Activated T-cell treated with anti-CD3 and anti-CD28 coated beads for 1 hour (primary cell): Measurements from ENCODE around the gene SH3GLB1.

Source experiments
- DNase-seq: peaks from one replicate; pipeline ENCODE4 v3.0.0-alpha.2; 2020; ENCODE audit warnings: low read depth

Gene SH3GLB1

DNA sequence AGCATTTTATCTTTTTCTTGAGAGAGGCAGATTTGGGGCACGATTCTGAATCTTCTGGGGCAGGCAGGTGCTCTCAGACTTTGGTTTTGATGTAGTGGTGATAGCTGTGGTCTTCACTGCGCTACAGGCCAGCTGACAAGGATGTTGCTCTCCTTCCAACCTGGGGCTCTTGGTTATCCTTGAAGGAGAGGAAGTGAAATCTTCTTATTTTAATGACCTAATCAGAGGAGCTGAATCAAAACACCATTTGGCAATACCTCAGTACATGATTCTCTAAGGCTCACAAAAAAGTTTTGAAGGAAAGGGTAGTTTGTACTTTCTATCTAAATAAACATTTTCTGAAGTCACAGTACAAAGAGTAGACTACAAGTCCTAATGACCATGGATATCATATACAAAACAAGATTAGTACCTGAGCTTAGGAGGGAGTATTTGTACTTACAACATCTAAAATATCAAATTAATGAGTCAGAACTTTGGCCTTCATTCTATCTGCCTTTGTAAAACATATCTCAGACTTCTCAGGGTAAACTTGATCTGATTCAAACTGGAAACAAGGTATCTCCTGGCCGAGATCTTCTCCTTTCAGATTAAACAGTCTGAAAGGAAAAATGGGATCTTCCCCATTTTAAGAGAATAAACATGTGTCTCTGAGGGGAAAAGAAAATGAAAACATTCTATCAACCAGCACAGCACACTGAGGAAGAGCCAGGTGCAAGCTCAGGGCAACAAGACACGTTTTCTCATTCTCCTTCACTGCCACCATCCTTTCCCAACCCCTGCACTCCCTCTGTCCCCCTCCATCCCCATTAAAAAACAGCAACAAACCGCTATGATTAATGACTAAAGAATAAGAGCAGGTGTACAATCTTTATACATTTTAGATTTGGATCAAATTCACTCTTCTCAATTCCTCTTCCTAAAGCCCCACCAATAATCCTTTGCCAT lies 69.2 kb downstream of the SH3GLB1 start:
- no peak for DNase-seq

DNA sequence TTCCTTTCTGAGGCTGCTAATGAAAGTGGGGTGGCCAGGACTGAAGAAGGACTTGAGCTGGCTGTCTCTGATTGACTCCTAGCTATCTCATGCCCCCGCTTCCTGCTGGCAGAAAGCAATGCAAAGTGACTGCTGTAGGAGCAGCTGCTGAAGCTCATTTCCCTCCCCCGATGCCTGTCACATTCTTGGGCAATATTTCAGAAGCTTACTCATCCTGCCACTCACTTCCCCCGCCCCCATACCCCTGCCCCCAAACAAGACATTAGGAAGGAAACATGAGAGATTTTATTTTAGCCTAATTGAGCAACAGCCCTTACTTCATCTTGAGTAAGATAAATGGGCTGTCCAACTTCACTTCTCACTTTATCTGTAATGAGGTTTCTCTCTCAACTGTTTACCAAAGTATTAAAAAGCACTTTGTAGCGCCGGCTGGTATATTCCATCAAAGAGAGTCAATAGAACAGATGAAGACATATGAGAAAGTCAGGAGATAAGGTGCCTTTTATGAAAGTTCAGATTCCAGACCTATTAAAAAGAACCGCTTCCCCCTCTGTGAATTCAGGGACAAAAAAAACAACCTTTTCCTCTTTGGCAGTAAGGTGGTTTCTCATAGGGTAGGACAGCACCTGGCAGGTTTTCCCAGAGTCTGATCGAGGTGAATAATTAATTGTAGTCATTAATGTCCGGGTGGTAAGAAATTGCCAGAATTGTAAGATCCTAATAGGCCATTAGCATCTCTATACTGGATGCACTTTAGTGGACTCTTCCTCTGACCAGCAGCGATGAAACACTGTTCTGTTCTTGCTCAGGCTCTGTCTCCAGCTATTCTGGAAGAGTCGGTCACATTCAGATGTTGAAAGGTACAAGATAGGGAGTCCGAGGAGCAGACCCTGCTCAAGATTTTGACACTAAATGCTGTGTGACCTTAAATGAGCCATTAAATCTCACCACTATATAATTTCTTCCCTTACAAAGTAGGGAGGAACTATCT lies 70.2 kb downstream of the SH3GLB1 start:
- peak; percentile 4 for DNase-seq

DNA sequence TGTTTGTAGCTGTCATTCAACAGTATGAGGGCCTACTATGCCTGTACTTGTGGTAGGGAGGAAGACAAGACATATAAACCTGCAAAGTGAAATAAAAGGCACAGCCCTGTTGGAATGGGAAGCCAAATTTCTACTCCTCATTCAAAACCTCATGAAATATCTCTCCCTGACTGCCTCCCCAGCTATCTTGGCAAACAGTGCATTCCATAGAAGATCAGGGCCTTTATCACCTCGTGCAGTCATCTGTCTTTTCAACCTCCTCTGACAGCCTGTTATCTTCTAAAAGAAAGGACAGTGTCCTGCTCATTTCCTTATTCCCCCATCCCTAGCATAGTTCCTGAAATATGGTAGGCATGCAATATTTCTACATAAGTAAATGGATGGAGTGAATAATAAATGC lies 71.0 kb downstream of the SH3GLB1 start:
- DNase-seq, result no peak

DNA sequence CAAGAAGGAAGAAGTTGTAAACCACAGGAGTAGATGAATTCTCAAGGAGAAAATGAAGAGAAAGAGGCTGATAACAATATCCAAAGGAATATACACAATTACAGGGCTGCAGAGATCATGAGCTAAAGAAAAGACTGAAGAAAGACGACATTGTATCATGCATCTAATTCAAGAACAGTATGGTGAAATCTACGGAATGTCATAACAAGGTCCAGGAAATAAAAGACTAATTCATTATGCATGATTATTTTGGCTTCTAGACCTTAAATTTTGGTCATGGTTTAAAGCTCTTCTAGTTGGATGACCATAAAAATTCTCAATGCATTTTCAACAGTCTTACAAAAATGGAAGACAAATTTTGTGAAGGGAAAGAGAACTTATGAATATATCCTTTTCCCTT lies 71.7 kb downstream of the SH3GLB1 start:
- no peak for DNase-seq

DNA sequence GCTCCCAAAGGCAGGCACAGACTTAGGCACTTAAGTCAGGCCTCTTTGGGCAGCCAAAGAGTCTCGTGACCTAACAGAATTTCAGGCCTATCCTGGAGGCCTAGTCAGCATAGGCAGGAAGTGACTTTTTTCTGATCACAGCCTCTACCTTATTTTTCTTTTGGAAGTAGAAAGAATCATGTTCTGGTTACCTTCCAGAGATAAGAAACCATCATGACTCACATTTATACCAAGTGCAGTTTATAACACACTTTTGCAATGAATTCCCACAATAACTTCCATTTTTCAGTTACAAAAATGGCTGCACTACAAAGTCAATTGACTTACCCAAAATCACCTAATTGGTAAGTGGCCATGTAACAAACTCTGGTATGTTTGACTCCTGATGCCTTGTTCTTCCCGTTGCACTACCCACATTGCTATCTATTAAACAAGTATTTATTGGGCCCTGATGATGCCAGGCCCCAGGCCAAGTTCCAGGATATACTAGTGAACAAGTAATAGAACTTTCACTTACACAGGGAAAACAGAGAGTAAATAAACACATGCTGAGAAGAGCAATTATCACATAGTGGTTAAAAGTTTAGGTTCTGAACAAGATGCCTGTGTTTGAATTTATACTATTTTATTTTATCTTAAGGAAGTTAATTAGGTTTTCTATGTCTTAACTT lies 74.3 kb downstream of the SH3GLB1 start:
- DNase-seq, result no peak

DNA sequence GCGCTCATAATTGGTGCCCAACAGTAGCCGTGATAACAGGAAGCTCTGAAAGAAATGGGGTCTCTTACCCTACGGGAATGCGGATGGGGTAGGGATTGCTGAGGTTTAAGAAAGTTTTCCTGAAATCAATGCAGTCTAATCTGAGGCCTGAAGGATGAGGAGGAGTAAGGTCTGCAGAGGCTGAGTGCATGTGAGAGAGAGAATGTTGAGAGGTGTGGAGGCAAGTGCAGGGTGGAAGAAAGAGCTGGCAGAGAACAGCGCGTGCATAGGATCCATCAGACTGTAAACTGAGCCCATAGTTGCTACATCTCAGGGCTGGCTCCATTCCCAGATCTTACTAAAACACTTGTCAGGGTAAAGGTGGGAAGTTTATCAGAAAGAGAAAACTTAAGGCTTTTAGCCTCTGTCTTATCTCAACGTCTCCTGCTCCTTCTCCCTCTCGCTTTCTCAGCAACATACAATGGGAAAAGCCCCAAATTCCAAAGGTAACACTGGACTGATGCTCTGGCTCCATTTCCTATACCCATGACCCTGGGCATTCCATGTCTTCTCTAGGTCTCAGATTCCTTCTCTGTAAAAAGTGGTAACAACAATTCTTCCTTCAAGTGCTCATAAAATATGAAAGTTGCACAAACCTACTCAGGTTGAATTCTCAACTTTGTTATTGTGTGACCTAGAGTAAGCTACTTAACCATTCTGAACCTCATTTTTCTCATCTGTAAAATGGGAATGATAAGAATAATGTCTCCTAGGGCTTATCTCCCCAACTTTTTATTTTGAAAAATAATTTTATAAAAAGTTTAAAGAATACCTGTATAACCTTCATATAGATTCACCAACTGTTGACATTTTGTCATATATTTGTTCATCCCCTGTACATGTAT lies 75.2 kb downstream of the SH3GLB1 start:
- DNase-seq, result no peak

DNA sequence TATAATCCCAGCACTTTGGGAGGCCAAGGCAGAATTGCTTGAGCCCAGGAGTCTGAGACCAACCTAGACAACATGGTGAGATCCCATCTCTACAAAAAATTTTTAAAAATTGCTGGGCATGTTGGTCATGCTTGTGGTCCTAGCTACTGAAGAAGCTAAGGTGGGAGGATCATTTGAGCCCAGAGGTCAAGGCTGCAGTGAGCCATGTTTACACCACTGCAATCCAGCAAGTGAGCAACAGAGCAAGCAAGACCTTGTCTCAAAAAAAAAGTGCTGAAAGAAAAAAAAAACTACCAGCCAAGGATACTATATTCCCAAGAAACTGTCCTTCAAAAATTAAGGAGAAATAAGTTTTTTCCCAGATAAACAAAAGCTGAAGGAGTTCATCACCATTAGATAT lies 78.1 kb downstream of the SH3GLB1 start:
- no peak for DNase-seq

DNA sequence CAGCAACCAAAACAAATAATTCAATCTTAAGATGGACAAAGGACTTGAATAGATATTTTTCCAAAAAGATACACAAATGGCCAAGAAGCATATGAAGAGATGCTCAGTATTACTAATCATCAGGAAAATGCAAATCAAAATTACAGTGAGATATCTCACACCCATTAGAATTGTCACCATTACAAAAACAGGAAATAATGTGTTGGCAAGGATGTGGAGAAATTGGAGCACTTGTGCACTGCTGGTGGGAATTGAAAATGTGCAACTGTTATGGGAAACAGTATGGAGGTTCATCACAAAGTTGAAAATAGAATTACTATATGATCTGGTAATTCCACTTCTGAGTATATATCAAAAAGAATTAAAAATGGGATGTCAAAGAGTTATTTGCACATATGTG lies 83.2 kb downstream of the SH3GLB1 start:
- no peak for DNase-seq

DNA sequence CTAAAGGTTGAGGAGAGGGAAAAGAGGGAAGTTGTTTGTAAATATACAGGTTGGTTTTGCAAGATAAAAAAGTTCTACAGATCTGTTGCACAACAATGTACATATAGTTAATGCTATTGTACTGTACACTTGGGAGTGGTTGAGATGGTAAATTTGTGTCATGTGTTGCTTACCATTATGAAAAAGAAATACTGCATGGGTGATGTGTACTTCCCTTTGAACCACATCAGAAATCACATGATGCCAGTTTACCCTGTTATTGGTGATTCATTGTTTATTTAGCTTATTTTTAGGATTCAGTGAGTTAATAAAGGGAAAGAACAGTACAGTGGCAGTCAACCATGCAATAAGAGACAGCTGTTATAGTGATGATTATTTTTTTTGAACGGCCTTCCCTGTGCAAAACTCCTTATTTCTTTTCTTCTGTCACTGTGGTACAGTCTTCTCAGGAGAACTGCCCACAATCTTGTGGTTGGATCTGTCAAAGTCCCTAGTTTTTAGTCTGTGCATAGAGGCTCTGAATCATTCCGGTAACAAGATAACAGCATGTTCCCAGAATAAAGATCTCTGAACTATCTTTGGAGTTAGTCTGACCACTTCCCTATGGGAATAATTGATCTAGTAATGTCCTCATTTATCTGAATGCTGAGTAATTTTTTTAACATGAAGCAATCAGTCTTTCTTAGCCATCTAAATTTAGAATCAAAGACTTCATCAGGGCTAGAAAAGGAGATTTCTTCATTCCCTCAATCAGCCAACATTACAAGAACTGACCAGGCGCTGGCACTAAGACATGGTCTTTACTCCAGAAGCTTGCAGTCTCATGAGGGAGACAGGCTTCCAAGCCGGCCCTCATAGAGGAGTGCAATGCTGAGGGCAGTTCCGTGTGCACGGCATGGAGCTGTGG lies 84.2 kb downstream of the SH3GLB1 start:
- DNase-seq, result no peak

DNA sequence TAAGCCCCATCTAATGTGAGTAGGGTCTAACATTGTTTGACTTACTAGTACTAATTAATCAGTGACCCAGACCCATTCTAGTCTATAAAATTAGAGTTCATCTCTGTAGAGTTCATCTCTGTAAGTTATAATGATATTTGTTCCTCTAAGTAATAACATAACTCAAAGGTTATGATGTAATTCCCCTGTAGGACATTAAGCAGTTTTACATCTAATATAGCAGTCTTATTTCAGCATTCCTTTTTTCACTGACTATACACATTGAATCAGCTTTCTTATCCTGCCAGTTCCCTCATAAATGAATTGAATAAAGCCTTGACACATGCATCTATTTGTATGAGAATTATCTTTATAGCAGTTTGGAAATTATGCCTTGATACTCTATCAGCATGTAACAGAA lies 90.9 kb downstream of the SH3GLB1 start:
- no peak for DNase-seq
